HepG2 (cell line): Measurements from ENCODE around the gene SCGB1C1. TPM values are rescaled to one million over a fixed set of nuclear protein-coding genes. Genes with fewer than 3 reads are reported as not detected.
A peak's percentile ranks its signal among the peaks of the same experiment; 100 is the strongest.

Experiments
- CC2D1A ChIP-seq: sonication (generic); formaldehyde crosslinking; IDR thresholded peaks from 2 replicates; pipeline ENCODE4 v1.8.1; 2023; ENCODE audit warnings: mild to moderate bottlenecking, missing genetic modification reagents
- CEBPG ChIP-seq: IDR thresholded peaks from 2 replicates; pipeline ENCODE4 v1.6.1; 2016
- CHCHD3 ChIP-seq: sonication (generic); formaldehyde crosslinking; IDR thresholded peaks from 2 replicates; pipeline ENCODE4 v1.8.0; 2022; ENCODE audit warnings: mild to moderate bottlenecking, missing genetic modification reagents, moderate library complexity
- HMGXB3 ChIP-seq: sonication (generic); formaldehyde crosslinking; IDR thresholded peaks from 2 replicates; pipeline ENCODE4 v1.4.0; 2020; ENCODE audit warnings: missing genetic modification reagents, borderline replicate concordance
- KDM3A ChIP-seq: IDR thresholded peaks from 2 replicates; pipeline ENCODE4 v1.6.1; 2018; ENCODE audit warnings: low read depth, missing compliant biosample characterization
- NCOR1 ChIP-seq: fragments of 200-600 bp; sonication (generic); IDR thresholded peaks from 2 replicates; pipeline ENCODE4 v1.7.0; 2017; ENCODE audit warnings: antibody characterized with exemption, low read length, borderline replicate concordance
- NFAT5 ChIP-seq: sonication (generic); formaldehyde crosslinking; IDR thresholded peaks from 2 replicates; pipeline ENCODE4 v1.4.0; 2020; ENCODE audit warnings: missing genetic modification reagents
- RXRA ChIP-seq: sonication (generic); formaldehyde crosslinking; IDR thresholded peaks from 2 replicates; pipeline ENCODE4 v1.5.1; 2020; ENCODE audit warnings: missing genetic modification reagents
- SAFB2 ChIP-seq: sonication (generic); formaldehyde crosslinking; IDR thresholded peaks from 2 replicates; pipeline ENCODE4 v1.5.1; 2020; ENCODE audit warnings: missing genetic modification reagents, low read depth, mild to moderate bottlenecking, borderline replicate concordance
- SP1 ChIP-seq, 2 experiments: fragments of 450-650 bp in 1 of 2; sonication (generic) in 1 of 2; formaldehyde crosslinking in 1 of 2; IDR thresholded peaks; 2 replicates each; pipeline versions ENCODE4 v1.4.0 to v1.6.1; 2016 to 2020; ENCODE audit warnings: missing genetic modification reagents in 1 of 2
- SRY ChIP-seq: sonication (generic); formaldehyde crosslinking; IDR thresholded peaks from 2 replicates; pipeline ENCODE4 v1.8.0; 2022; ENCODE audit warnings: mild to moderate bottlenecking, missing genetic modification reagents
- ZMYM3 ChIP-seq: sonication (generic); formaldehyde crosslinking; IDR thresholded peaks from 2 replicates; pipeline ENCODE4 v1.5.1; 2020; ENCODE audit warnings: mild to moderate bottlenecking, missing genetic modification reagents
- ZNF337 ChIP-seq: sonication (generic); formaldehyde crosslinking; IDR thresholded peaks from 2 replicates; pipeline ENCODE4 v1.5.1; 2020; ENCODE audit warnings: missing genetic modification reagents, low read depth, mild to moderate bottlenecking, borderline replicate concordance
- ZNF432 ChIP-seq: sonication (generic); formaldehyde crosslinking; IDR thresholded peaks from 2 replicates; pipeline ENCODE4 v1.5.0; 2020; ENCODE audit warnings: missing genetic modification reagents, mild to moderate bottlenecking, borderline replicate concordance
- ZNF83 ChIP-seq: sonication (generic); formaldehyde crosslinking; IDR thresholded peaks from 2 replicates; pipeline ENCODE4 v1.4.0; 2020; ENCODE audit warnings: missing genetic modification reagents, mild to moderate bottlenecking, borderline replicate concordance
- ZSCAN5A ChIP-seq: sonication (generic); formaldehyde crosslinking; IDR thresholded peaks from 2 replicates; pipeline ENCODE4 v1.8.0; 2022; ENCODE audit warnings: mild to moderate bottlenecking, missing genetic modification reagents, borderline replicate concordance
- polyA plus RNA-seq, 8 experiments: library from polyadenylated mRNA; depleted of rRNA in 3 of 8; stranded (reverse) in 7 of 8; unstranded in 1 of 8; fragments of >200 nt; fragmentation: Illumina TruSeq in 4 of 8; extraction: Trizol in 4 of 8; gene quantifications; 2 replicates each; pipeline versions ENCODE4 v1.2.1 to v1.2.3, GENCODE V29; 2011 to 2016; ENCODE audit warnings: low read depth in 4 of 8, missing spikeins in 1 of 8, mixed read lengths in 1 of 8; ENCODE audit not compliant: insufficient read depth in 1 of 8
- total RNA-seq, 5 experiments: library from RNA; depleted of rRNA; stranded (reverse); fragments of >200 nt; fragmentation: Illumina TruSeq; extraction: Trizol; gene quantifications; 2 replicates each; pipeline ENCODE4 v1.2.3, GENCODE V29; 2016; ENCODE audit warnings: low read depth in 1 of 5

The SCGB1C1 gene
- total and polyA plus RNA-seq, 2 of the 13 experiments (the other 11 are each of a cell fraction or from before 2014, with no cell fraction given), result not detected

- TF ChIP-seq NFAT5, result peak; percentile 44; the same call in 1 of the 2 replicates
- TF ChIP-seq SRY (CRISPR knock-in tag), result no peak
- no peak for TF ChIP-seq ZNF337
- no peak for TF ChIP-seq SAFB2 (CRISPR knock-in tag)
- peak; percentile 71; the same call in 1 of the 2 replicates for TF ChIP-seq RXRA
- no peak; the same call in 1 of the 2 replicates for TF ChIP-seq KDM3A
- no peak for TF ChIP-seq ZMYM3 (CRISPR knock-in tag)
- no peak for TF ChIP-seq ZNF432
- TF ChIP-seq HMGXB3 (CRISPR knock-in tag), result no peak
- TF ChIP-seq SP1 (IDR thresholded peaks at IDR 0.05), result no peak
- TF ChIP-seq SP1 (CRISPR knock-in tag; IDR thresholded peaks at IDR 0.05), result peak; percentile 69
- no peak for TF ChIP-seq ZSCAN5A (CRISPR knock-in tag)
- no peak for TF ChIP-seq NCOR1
- TF ChIP-seq CHCHD3 (CRISPR knock-in tag), result no peak
- TF ChIP-seq CC2D1A (CRISPR knock-in tag), result no peak
- TF ChIP-seq CEBPG (CRISPR knock-in tag), result no peak
- TF ChIP-seq ZNF83 (CRISPR knock-in tag), result no peak
Measured at GRCh38 chr11:236774-237767, 44.2 kb downstream of the SCGB1C1 start, which contains the start of gene PSMD13 (continued).
